ENCODE data around the gene DUOX1. TPM values are rescaled to one million over a fixed set of nuclear protein-coding genes. Genes with fewer than 3 reads are reported as not detected.
A peak's percentile ranks its signal among the peaks of the same experiment; 100 is the strongest.

The DUOX1 gene
- polyA plus RNA-seq, 3 donors from 2014 or later = 0.32 to 3.4 (median 0.43) TPM

DNA sequence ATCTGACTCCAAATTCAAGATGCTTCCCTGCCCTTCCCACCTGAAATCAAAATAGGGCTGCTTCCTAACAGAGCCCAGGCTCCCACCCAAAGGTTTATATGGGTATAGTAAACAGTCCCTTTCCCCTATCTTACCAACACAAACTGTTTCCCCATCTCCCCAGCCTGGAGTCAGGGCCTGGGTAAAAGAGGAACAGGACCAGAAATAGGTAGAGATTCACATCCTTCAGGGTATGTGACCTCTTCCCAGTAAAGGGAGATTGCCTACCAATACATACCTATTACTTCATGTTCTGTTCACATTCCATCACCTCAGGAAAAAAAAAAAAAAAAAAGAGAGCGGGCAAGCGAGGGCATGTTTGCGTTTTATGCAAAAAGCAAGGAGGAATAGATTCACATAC lies 67.7 kb downstream of the DUOX1 start:
- Mint-ChIP-seq H3K27me3 (ENCODE audit: low read depth in 3 of 3) (peaks cover 0 to 18% (median 16%) of the 10 kb centered on the region in 3 donors), H3K4me1 (peaks cover 0 to 9% of the 10 kb centered on the region in 2 donors), H3K4me3 (peak overlapping the region in 1 of 5 donors; percentile 71), H3K27ac (peak overlapping the region in 4 of 6 donors; percentile 37 to 70 (median 56)), H3K9me3 (no peaks in the 10 kb centered on the region), H3K36me3 (no peaks in the 10 kb centered on the region)
- no peak for DNase-seq

GRCh38 chr15:45198337-45199135 lies 68.7 kb downstream of the DUOX1 start:
- peaks cover 0 to 9% of the 10 kb centered on the region in 2 donors for H3K4me1 Mint-ChIP-seq
- peaks cover 0 to 17% (median 16%) of the 10 kb centered on the region in 3 donors for H3K27me3 Mint-ChIP-seq (ENCODE audit: low read depth in 3 of 3)
- H3K9me3 Mint-ChIP-seq = no peaks in the 10 kb centered on the region
- H3K36me3 Mint-ChIP-seq = no peaks in the 10 kb centered on the region
- H3K4me3 Mint-ChIP-seq = no peak overlapping the region
- peak overlapping the region in 1 of 6 donors; percentile 97 for H3K27ac Mint-ChIP-seq
- DNase-seq = peak; percentile 97 to 98 (median 97)

- Mint-ChIP-seq H3K27ac (peak overlapping the region in 1 of 6 donors; percentile 97), H3K4me1 (peaks cover 0 to 9% of the 10 kb centered on the region in 2 donors), H3K27me3 (ENCODE audit: low read depth in 3 of 3) (peaks cover 0 to 17% (median 16%) of the 10 kb centered on the region in 3 donors), H3K9me3 (no peaks in the 10 kb centered on the region), H3K4me3 (no peak overlapping the region), H3K36me3 (no peaks in the 10 kb centered on the region)
- peak in 2 of 3 donors; percentile 30 to 38 for DNase-seq
Observed at GRCh38 chr15:45199136-45199810, 69.5 kb downstream of the DUOX1 start.

DNA sequence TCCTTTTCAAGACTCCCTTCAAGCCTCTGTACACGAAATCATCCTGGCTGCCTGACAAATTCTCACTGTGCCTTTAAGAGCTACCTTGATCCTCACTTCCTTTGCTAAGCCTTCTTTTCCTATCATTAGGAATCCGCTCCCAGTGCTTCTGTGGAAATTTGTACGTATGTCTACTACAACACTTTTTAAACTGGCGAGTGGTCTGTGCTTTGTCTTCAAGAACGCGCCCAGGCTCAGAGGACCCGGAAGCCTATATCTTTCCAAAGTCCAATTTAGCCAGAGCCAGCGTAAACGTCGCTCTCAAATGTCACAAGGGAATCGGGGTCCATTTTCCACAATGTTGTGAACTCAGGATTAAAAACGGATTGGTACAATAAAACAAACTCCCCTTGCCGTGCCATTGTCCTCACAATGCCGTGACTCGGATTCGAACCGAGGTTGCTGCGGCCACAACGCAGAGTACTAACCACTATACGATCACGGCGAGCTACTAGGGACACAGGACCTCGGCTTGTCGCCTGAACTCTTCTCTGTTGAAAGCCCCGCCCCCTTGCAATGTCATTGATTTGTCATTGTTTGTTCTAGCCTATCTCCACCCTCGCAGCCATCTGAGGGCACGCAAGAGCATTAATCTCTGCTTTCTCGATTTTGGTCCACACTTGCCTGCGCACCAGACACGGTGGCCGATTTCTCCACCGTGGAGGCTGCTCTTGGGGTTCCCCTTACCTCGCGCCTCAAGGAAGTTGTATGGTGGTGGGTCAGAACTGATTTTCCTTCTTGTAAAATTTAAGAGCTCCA lies 70.4 kb downstream of the DUOX1 start:
- Mint-ChIP-seq H3K27me3 (ENCODE audit: low read depth in 3 of 3) (peaks cover 2 to 17% (median 16%) of the 10 kb centered on the region in 3 donors), H3K36me3 (no peaks in the 10 kb centered on the region)
- peak; percentile 96 to 97 (median 97) for DNase-seq

DNA sequence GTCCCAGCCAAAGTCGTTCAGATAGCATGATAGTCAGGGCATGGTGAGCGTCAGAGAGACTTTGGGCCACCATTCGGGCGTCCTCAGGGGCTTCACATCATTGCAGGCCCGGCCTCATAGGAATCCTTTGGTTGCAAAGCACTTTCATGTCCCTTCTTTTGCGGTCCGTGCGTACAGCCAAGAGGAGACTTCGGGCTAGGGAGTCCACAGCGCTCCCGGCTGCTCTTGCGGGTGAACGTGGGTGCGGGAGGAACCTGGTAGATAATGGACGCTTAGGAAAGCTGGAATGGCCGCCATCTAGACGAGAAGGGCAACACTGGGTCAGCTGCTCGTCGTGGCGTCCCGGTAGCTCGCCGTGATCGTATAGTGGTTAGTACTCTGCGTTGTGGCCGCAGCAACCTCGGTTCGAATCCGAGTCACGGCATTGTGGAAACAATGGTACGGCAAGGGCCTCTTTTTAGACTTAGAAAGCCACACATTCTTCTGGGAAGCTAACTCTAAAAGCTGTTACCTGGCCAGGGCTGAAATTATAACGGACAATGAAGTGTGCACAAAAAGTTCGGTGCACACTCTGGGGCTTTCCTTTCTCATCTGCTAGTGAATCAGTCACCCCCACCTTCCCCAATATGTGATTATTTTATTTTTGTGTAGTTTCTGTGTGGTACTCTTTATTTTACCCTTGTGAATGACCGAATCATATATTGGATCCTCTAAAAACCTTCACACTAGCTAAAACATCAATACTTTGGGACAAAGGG lies 71.2 kb downstream of the DUOX1 start:
- peak; percentile 76 for DNase-seq
- Mint-ChIP-seq H3K4me1 (peaks cover 0 to 9% of the 10 kb centered on the region in 2 donors), H3K9me3 (no peaks in the 10 kb centered on the region), H3K27ac (no peak overlapping the region), H3K4me3 (no peak overlapping the region), H3K27me3 (ENCODE audit: low read depth in 3 of 3) (peaks cover 2 to 17% (median 16%) of the 10 kb centered on the region in 3 donors), H3K36me3 (no peaks in the 10 kb centered on the region)

More for the DNA sequence above, 70.4 kb downstream of the DUOX1 start:
- H3K9me3 Mint-ChIP-seq = no peaks in the 10 kb centered on the region
- H3K4me1 Mint-ChIP-seq = peaks cover 0 to 9% of the 10 kb centered on the region in 2 donors
- no peak overlapping the region for H3K4me3 Mint-ChIP-seq
- H3K27ac Mint-ChIP-seq = no peak overlapping the region

- DNase-seq = peak in 1 of 3 donors; percentile 22
- Mint-ChIP-seq H3K4me1 (peaks cover 0 to 9% of the 10 kb centered on the region in 2 donors), H3K27me3 (ENCODE audit: low read depth in 3 of 3) (peaks cover 2 to 17% (median 16%) of the 10 kb centered on the region in 3 donors), H3K4me3 (no peak overlapping the region), H3K36me3 (no peaks in the 10 kb centered on the region), H3K9me3 (no peaks in the 10 kb centered on the region), H3K27ac (no peak overlapping the region)
Observed at GRCh38 chr15:45201557-45201859, 71.7 kb downstream of the DUOX1 start.

DNA sequence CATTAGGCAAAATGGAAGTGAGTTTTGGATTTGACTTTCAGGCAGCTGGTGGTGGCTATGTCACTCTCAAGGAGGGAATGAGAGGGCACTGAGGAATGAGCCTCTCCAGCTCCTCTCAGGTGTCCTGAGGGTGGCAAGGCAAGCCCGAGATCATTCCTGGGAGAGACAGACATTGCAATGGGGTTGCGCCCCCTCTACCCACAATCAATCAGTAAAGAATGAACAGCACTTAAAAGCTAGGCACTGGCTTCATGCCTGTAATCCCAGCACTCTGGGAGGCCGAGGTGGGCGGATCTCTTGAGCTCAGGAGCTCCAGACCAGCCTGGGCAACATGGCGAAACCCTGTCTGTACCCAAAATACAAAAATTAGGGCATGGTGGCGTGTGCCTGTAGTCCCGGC lies 72.1 kb downstream of the DUOX1 start:
- peaks cover 2 to 19% (median 16%) of the 10 kb centered on the region in 3 donors for H3K27me3 Mint-ChIP-seq (ENCODE audit: low read depth in 3 of 3)
- DNase-seq = no peak
- H3K4me3 Mint-ChIP-seq = no peak overlapping the region
- H3K9me3 Mint-ChIP-seq = no peaks in the 10 kb centered on the region
- H3K4me1 Mint-ChIP-seq = peaks cover 0 to 9% of the 10 kb centered on the region in 2 donors
- peaks cover 0 to 2% (median 0%) of the 10 kb centered on the region in 3 donors for H3K36me3 Mint-ChIP-seq
- H3K27ac Mint-ChIP-seq = no peak overlapping the region

DNA sequence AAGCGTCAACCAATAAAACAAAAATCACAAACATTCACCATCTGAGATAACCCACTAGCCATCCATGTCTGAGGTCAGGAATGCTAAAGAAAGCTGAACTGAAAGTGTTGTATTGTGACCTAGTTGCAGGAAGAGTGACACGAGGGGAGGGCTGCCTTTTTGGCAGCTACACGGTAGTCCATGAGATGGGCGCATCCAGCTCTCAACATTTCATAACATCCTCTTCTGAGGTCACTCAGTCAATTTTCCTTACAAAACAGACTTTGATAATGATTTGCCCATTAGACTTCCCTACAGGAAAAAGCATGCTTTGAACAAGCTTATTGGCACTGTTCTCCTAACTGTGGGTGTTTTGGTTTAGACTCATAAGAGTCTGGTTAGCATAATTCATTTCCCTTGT lies 73.4 kb downstream of the DUOX1 start:
- Mint-ChIP-seq H3K4me3 (no peak overlapping the region), H3K27me3 (ENCODE audit: low read depth in 3 of 3) (peaks cover 8 to 19% (median 16%) of the 10 kb centered on the region in 3 donors), H3K27ac (no peak overlapping the region), H3K36me3 (peaks cover 0 to 9% (median 0%) of the 10 kb centered on the region in 3 donors), H3K9me3 (no peaks in the 10 kb centered on the region), H3K4me1 (peaks cover 0 to 3% of the 10 kb centered on the region in 2 donors)
- DNase-seq = no peak

DNA sequence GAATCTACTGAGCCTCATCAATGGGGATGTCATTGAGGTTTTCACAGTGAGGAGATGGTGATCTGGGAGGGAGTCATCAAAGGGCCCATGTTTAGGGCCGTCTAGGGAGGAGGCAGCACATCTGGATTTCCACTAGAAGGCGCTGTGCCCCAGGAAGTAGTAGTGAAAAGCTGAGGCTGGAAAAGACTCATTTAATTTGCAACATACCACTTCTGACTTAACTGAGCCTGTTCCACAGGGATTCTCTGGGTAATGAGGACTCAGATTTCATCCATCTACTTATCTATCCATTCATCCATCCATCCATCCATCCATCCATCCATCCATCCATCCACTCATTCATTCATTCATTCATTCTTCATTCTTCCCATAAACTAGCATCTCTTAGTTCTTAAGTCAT lies 75.4 kb downstream of the DUOX1 start:
- Mint-ChIP-seq H3K27ac (peak overlapping the region in 1 of 6 donors; percentile 54), H3K4me3 (no peak overlapping the region), H3K36me3 (peaks cover 0 to 9% (median 0%) of the 10 kb centered on the region in 3 donors), H3K9me3 (no peaks in the 10 kb centered on the region), H3K4me1 (no peaks in the 10 kb centered on the region), H3K27me3 (ENCODE audit: low read depth in 3 of 3) (peaks cover 2 to 8% (median 5%) of the 10 kb centered on the region in 3 donors)
- DNase-seq = peak; percentile 42 to 54 (median 42)

GRCh38 chr15:45212493-45212892 lies 82.7 kb downstream of the DUOX1 start:
- Mint-ChIP-seq H3K27me3 (ENCODE audit: low read depth in 3 of 3) (peaks cover 0 to 1% (median 0%) of the 10 kb centered on the region in 3 donors), H3K4me3 (no peak overlapping the region), H3K27ac (no peak overlapping the region), H3K4me1 (no peaks in the 10 kb centered on the region), H3K9me3 (no peaks in the 10 kb centered on the region), H3K36me3 (peaks cover 0 to under 1% (median 0%) of the 10 kb centered on the region in 3 donors)
- DNase-seq = no peak

Measured in immature natural killer cell (primary cell).